ENCODE results near the gene RLN3.
"Not testable (repeated sequence)": the region's sequence is repeated elsewhere in the genome, so short reads cannot be mapped to it uniquely, and the experiment has no call there.

Gene RLN3

DNA sequence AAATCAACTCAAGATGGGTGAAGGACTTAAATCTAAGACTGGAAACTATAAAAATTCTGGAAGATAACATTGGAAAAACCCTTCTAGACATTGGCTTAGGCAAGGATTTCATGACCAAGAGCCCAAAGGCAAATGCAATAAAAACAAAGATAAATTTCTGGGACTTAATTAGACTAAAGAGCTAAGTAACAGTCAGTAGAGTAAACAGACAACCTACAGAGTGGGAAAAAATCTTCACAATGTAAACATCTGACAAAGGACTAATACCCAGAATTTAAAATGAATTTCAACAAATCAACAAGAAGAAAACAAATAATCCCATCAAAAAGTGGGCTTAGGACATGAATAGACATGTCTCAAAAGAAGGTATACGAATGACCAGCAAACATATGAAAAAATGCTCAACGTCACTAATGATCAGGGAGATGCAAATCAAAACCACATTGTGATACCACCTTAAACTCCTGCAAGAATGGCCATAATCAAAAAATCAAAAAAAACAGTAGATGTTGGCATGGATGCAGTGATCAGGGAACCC lies 15.5 kb upstream of the RLN3 start:
- Histone ChIP-seq H2AFZ (ENCODE audit: low read depth) (no peak overlapping the region), H3K4me2 (no peak overlapping the region), H3K79me2 (ENCODE audit: insufficient read depth, low read depth) (no peaks in the 10 kb centered on the region), H3K27ac (no peak overlapping the region), H3K9ac (no peak overlapping the region), H3K36me3 (ENCODE audit: insufficient read depth) (no peaks in the 10 kb centered on the region), H3K27me3 (ENCODE audit: insufficient read depth, low read depth) (no peaks in the 10 kb centered on the region), H3K4me3 (IDR thresholded peaks at IDR 0.05; ENCODE audit: insufficient read depth, low read depth, low read length) (no peak overlapping the region), H3K4me1 (ENCODE audit: low read depth, poor library complexity, severe bottlenecking) (peaks cover 28% of the 10 kb centered on the region), H4K20me1 (ENCODE audit: insufficient read depth) (no peaks in the 10 kb centered on the region)
- TF ChIP-seq, protein P1, sequence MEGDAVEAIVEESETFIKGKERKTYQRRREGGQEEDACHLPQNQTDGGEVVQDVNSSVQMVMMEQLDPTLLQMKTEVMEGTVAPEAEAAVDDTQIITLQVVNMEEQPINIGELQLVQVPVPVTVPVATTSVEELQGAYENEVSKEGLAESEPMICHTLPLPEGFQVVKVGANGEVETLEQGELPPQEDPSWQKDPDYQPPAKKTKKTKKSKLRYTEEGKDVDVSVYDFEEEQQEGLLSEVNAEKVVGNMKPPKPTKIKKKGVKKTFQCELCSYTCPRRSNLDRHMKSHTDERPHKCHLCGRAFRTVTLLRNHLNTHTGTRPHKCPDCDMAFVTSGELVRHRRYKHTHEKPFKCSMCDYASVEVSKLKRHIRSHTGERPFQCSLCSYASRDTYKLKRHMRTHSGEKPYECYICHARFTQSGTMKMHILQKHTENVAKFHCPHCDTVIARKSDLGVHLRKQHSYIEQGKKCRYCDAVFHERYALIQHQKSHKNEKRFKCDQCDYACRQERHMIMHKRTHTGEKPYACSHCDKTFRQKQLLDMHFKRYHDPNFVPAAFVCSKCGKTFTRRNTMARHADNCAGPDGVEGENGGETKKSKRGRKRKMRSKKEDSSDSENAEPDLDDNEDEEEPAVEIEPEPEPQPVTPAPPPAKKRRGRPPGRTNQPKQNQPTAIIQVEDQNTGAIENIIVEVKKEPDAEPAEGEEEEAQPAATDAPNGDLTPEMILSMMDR (conservative IDR thresholded peaks at IDR 0.05; ENCODE audit: low read depth, low read length), result no peak

DNA sequence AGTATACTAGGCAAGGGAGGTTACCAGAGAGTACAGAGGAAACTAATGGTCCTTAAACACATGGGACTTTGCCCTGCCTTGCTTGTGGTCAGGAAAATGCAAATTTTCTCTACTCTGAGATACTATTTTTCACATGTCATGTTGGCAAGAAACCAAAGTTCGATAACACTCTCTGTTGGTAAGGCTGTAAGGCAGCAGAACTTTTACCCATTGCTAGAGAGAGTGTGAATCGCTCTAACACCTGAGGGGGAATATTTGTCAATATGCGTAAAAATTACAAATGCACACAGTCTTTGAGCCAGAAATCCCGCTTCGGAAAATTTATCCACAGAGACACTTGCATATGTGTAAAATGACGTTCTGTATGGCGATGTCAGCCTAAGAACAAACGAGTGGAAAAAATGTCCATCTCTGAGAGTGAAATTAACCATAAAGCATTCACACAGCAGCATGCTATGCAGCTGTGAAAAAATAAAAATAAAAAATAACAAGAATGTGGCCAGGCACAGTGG lies 12.4 kb upstream of the RLN3 start:
- Histone ChIP-seq H3K4me2 (peak overlapping the region; percentile 41), H3K36me3 (ENCODE audit: insufficient read depth) (no peaks in the 10 kb centered on the region), H3K4me3 (IDR thresholded peaks at IDR 0.05; ENCODE audit: insufficient read depth, low read depth, low read length) (no peak overlapping the region), H2AFZ (ENCODE audit: low read depth) (peak overlapping the region; percentile 41; the same call in 1 of the 2 replicates), H3K27ac (peak overlapping the region; percentile 80), H3K27me3 (ENCODE audit: insufficient read depth, low read depth) (no peaks in the 10 kb centered on the region), H4K20me1 (ENCODE audit: insufficient read depth) (no peaks in the 10 kb centered on the region), H3K79me2 (ENCODE audit: insufficient read depth, low read depth) (no peaks in the 10 kb centered on the region), H3K4me1 (ENCODE audit: low read depth, poor library complexity, severe bottlenecking) (peaks cover 41% of the 10 kb centered on the region), H3K9ac (peak overlapping the region; percentile 43)
- TF ChIP-seq, protein P1 (conservative IDR thresholded peaks at IDR 0.05; ENCODE audit: low read depth, low read length), result no peak

DNA sequence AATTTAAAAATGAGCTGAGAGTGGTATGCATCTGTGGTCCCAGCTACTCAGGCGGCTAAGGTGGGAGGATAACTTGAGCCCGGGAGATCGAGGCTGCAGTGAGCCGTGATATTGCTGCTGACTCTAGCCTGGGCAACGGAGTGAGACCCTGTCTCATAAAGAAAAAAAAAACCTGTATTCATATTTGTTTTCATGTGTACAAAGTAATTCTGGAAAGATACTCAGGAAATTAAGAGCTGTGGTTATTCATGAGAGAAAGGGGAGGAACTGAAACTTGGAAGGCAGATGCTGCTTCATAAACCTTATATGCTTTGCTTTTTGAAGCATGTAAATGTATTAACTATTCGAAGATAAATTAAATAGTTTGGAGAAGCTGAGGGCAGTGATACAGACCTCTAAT lies 8.8 kb upstream of the RLN3 start:
- TF ChIP-seq, protein P1 (conservative IDR thresholded peaks at IDR 0.05; ENCODE audit: low read depth, low read length), result no peak
- Histone ChIP-seq H2AFZ (ENCODE audit: low read depth) (no peak overlapping the region), H3K4me2 (peak overlapping the region; percentile 3; the same call in 1 of the 2 replicates), H3K9ac (no peak overlapping the region), H3K27ac (no peak overlapping the region), H3K27me3 (ENCODE audit: insufficient read depth, low read depth) (no peaks in the 10 kb centered on the region), H3K79me2 (ENCODE audit: insufficient read depth, low read depth) (no peaks in the 10 kb centered on the region), H3K4me3 (IDR thresholded peaks at IDR 0.05; ENCODE audit: insufficient read depth, low read depth, low read length) (no peak overlapping the region), H4K20me1 (ENCODE audit: insufficient read depth) (no peaks in the 10 kb centered on the region), H3K36me3 (ENCODE audit: insufficient read depth) (no peaks in the 10 kb centered on the region), H3K4me1 (ENCODE audit: low read depth, poor library complexity, severe bottlenecking) (peaks cover 41% of the 10 kb centered on the region)

DNA sequence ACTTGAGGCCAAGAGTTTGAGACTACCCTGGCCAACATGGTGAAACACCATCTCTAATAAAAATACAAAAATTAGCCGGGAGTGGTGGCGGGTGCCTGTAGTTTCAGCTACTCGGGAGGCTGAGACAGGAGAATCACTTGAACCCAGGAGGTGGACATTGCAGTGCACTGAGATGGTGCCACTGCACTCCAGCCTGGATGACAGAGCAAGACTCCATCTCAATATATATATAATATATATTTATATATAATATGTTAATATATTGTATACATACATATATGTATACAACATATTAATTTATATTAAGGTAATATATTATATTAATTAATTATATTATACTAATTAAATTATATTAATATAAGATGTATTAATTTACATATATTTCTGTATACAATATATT lies 8.2 kb upstream of the RLN3 start:
- H3K4me3 ChIP-seq (IDR thresholded peaks at IDR 0.05; ENCODE audit: insufficient read depth, low read depth, low read length); H2AFZ ChIP-seq (ENCODE audit: low read depth); H4K20me1 ChIP-seq (ENCODE audit: insufficient read depth); H3K27ac ChIP-seq; H3K27me3 ChIP-seq (ENCODE audit: insufficient read depth, low read depth); H3K4me2 ChIP-seq; H3K9ac ChIP-seq; H3K36me3 ChIP-seq (ENCODE audit: insufficient read depth); H3K79me2 ChIP-seq (ENCODE audit: insufficient read depth, low read depth): not testable (repeated sequence)
- peaks cover 34% of the 10 kb centered on the region for H3K4me1 ChIP-seq (ENCODE audit: low read depth, poor library complexity, severe bottlenecking)

DNA sequence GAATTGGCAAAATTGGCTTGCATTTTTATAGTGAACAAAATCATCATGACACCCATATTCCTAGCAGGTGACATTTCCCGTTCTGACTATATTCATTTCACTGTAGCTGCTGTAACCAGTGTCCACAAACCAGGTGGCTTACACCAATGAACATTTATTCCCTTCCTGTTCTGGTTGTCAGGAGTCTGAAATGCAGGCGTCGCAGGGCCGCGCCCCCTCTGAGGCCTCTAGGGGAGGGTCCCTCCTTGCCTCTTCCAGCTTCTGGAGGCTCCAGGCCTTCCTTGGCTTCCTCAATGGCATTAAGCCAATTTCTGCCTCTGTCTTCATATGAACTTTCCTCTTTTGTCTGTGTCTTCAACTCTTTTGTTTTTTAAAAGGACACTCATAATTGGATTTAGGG lies 6.5 kb upstream of the RLN3 start:
- H3K36me3 ChIP-seq (ENCODE audit: insufficient read depth), result no peaks in the 10 kb centered on the region
- no peaks in the 10 kb centered on the region for H3K79me2 ChIP-seq (ENCODE audit: insufficient read depth, low read depth)
- H3K27ac ChIP-seq, result no peak overlapping the region
- TF ChIP-seq, protein P1 (conservative IDR thresholded peaks at IDR 0.05; ENCODE audit: low read depth, low read length), result no peak
- no peak overlapping the region for H2AFZ ChIP-seq (ENCODE audit: low read depth)
- H3K9ac ChIP-seq, result no peak overlapping the region
- no peak overlapping the region for H3K4me3 ChIP-seq (IDR thresholded peaks at IDR 0.05; ENCODE audit: insufficient read depth, low read depth, low read length)
- no peaks in the 10 kb centered on the region for H4K20me1 ChIP-seq (ENCODE audit: insufficient read depth)
- H3K4me1 ChIP-seq (ENCODE audit: low read depth, poor library complexity, severe bottlenecking), result peaks cover 19% of the 10 kb centered on the region
- no peak overlapping the region for H3K4me2 ChIP-seq
- no peaks in the 10 kb centered on the region for H3K27me3 ChIP-seq (ENCODE audit: insufficient read depth, low read depth)

Measured in KMS-11 (cell line).